ENCODE data around the gene GPATCH2. TPM values are rescaled to one million over a fixed set of nuclear protein-coding genes. Genes with fewer than 3 reads are reported as not detected.

GPATCH2 gene
- polyA plus RNA-seq, result 1 to 10 TPM; 2.3 to 3.0 TPM

- 1% methylated on average over 42 of the region's 42 CpGs for WGBS, 2 donors
These were observed at the start of gene GPATCH2, which contains the start of gene SPATA17 for GRCh38 chr1:217630711-217631591. GPATCH2 (minus strand) TSS chr1:217631090; CDS start chr1:217630971, 119 bp downstream. SPATA17 (plus strand) TSS chr1:217631344; CDS start chr1:217631379, 35 bp downstream.

DNA sequence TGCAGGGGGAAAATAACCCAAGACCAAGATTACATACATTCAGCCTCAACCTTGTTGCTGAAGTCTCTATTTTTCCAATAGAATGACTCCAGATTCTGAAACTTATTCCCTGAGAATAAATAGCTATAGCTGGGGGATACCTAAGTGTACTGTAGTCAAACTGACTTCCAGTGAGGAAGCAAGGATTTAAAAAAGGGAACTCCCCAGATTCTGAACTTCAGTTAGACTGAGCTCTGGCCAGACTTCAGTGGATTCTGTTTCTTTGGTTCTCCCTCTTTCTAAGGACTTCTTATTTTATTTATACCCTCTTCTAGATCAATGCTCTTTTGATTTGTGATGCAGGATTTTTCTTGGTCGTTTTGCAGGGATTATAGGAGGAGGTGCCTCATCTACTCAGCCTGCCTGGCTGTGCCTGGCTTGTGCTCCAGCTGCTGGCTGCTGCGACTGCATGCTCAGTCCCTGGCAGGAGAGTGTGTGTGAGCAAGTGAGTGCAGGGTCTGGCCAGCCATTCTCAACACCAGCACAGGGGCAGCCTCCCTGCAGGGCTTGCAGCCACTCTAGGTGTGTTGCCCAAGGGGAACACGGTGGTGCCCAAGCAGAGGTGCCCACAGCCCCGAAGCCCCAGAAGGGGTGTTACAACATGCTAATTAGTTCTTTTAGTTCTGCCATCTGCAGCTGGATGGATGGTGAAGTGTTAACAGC is 43.3 kb upstream of the GPATCH2 start:
- WGBS, 2 donors, result 71 to 72% methylated on average over 4 of the region's 4 CpGs

More at GRCh38 chr1:217630711-217631591, at the start of gene GPATCH2, which contains the start of gene SPATA17:
- H3K4me1 ChIP-seq (ENCODE audit: control insufficient read depth in 2 of 2, insufficient read depth in 2 of 2, low read length in 1 of 2), result no peaks in the 10 kb centered on the region
- H3K27ac ChIP-seq (ENCODE audit: low read depth in 2 of 2, low read length in 1 of 2), result peak within 1 kb of the TSS; percentile 64 to 91
- no peaks in the 10 kb centered on the region for H3K9me3 ChIP-seq (ENCODE audit: control insufficient read depth in 2 of 2, insufficient read depth in 1 of 2, low read depth in 1 of 2, low read length in 1 of 2)
- H3K4me3 ChIP-seq (ENCODE audit: low read depth in 1 of 2, low read length in 2 of 2), result peak within 1 kb of the TSS; percentile 64 to 98
- no peaks in the 10 kb centered on the region for H3K27me3 ChIP-seq (ENCODE audit: control insufficient read depth in 1 of 2, insufficient read depth in 2 of 2, low read length in 2 of 2)
- no peaks in the 10 kb centered on the region for H3K36me3 ChIP-seq (ENCODE audit: control insufficient read depth in 2 of 2, insufficient read depth in 2 of 2, low read length in 1 of 2)

DNA sequence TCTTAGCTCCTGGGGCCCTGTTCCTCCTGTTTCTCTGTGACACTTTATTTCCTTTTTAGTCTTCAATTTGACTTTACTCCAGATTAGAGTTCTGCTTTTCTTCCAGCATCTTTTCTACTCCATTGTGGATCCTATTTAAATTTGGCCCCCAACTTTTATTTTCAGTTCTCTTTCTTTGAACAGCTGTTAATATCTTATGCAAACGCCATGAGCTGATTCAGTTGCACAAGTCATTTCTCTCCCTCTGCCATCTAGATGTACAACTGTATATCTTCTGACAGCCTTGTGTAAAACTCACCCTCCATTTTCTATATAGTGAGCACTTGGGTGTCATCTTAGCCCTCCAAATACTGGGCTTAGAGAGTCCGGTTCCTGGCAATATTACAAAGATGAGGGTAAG is 42.5 kb upstream of the GPATCH2 start:
- Histone ChIP-seq H3K4me1 (ENCODE audit: control insufficient read depth in 2 of 2, insufficient read depth in 2 of 2, low read length in 1 of 2) (no peaks in the 10 kb centered on the region), H3K4me3 (ENCODE audit: low read depth in 1 of 2, low read length in 2 of 2) (no peak overlapping the region), H3K9me3 (ENCODE audit: control insufficient read depth in 2 of 2, insufficient read depth in 1 of 2, low read depth in 1 of 2, low read length in 1 of 2) (peaks cover 0 to 3% of the 10 kb centered on the region in 2 donors), H3K27me3 (ENCODE audit: control insufficient read depth in 1 of 2, insufficient read depth in 2 of 2, low read length in 2 of 2) (no peaks in the 10 kb centered on the region), H3K36me3 (ENCODE audit: control insufficient read depth in 2 of 2, insufficient read depth in 2 of 2, low read length in 1 of 2) (no peaks in the 10 kb centered on the region), H3K27ac (ENCODE audit: low read depth in 2 of 2, low read length in 1 of 2) (no peak overlapping the region)
- WGBS, 2 donors, result 75 to 80% methylated on average over 2 of the region's 2 CpGs

More for the DNA sequence above, 43.3 kb upstream of the GPATCH2 start:
- Histone ChIP-seq H3K36me3 (ENCODE audit: control insufficient read depth in 2 of 2, insufficient read depth in 2 of 2, low read length in 1 of 2) (no peaks in the 10 kb centered on the region), H3K27ac (ENCODE audit: low read depth in 2 of 2, low read length in 1 of 2) (no peak overlapping the region), H3K4me1 (ENCODE audit: control insufficient read depth in 2 of 2, insufficient read depth in 2 of 2, low read length in 1 of 2) (no peaks in the 10 kb centered on the region), H3K4me3 (ENCODE audit: low read depth in 1 of 2, low read length in 2 of 2) (no peak overlapping the region), H3K27me3 (ENCODE audit: control insufficient read depth in 1 of 2, insufficient read depth in 2 of 2, low read length in 2 of 2) (no peaks in the 10 kb centered on the region), H3K9me3 (ENCODE audit: control insufficient read depth in 2 of 2, insufficient read depth in 1 of 2, low read depth in 1 of 2, low read length in 1 of 2) (peaks cover 0 to 3% of the 10 kb centered on the region in 2 donors)

DNA sequence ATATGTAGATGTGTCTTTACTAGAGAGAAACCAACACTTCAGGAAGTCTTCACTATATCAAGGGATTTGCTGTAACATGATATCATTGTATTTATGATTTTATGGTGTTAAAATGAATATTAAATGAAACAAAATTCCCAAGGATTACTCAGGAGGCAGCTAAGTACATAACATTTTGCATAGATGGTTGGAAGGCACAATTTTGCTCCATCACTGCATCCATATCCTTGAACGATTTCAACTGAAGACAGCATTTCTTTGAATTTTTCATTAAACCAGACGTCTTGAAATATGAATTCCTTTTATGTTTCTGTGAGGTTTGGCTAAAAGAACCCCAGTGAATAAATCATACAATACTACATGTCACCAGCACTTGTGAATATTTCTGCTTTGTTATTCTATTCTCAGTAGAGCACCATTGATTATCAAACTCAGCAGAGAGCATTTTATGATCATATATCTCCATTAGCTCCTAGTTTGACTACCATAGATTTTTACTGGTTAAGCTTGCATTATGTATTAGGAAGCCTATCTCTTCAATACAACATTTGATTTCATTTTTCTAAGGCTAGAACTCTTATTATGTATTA is 37.6 kb upstream of the GPATCH2 start:
- H3K36me3 ChIP-seq (ENCODE audit: control insufficient read depth in 2 of 2, insufficient read depth in 2 of 2, low read length in 1 of 2), result no peaks in the 10 kb centered on the region
- no peak overlapping the region for H3K27ac ChIP-seq (ENCODE audit: low read depth in 2 of 2, low read length in 1 of 2)
- no peak overlapping the region for H3K4me3 ChIP-seq (ENCODE audit: low read depth in 1 of 2, low read length in 2 of 2)
- WGBS, 2 donors, result 63 to 77% methylated on average over 2 of the region's 2 CpGs
- H3K9me3 ChIP-seq (ENCODE audit: control insufficient read depth in 2 of 2, insufficient read depth in 1 of 2, low read depth in 1 of 2, low read length in 1 of 2), result no peaks in the 10 kb centered on the region
- H3K4me1 ChIP-seq (ENCODE audit: control insufficient read depth in 2 of 2, insufficient read depth in 2 of 2, low read length in 1 of 2), result no peaks in the 10 kb centered on the region
- no peaks in the 10 kb centered on the region for H3K27me3 ChIP-seq (ENCODE audit: control insufficient read depth in 1 of 2, insufficient read depth in 2 of 2, low read length in 2 of 2)

DNA sequence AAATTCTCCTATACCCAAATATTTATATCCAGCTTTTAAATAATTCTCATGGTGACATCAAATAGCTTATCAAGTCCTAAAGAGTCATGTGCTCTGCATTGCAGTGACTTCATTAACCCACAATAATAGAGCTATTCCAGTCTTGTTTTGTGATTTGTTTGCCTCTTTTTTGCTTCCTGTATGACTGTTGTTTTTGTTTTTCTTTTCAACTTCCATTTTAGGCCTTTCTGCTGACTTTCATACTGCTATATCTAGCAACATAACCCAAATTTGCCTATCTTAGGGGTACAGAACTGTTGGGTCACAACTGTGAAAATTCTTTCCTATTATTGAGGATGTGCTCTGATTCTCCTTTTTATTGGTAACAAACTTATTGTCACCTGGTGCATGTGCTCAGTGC is 30.5 kb upstream of the GPATCH2 start:
- Histone ChIP-seq H3K27ac (ENCODE audit: low read depth in 2 of 2, low read length in 1 of 2) (no peak overlapping the region), H3K9me3 (ENCODE audit: control insufficient read depth in 2 of 2, insufficient read depth in 1 of 2, low read depth in 1 of 2, low read length in 1 of 2) (no peaks in the 10 kb centered on the region), H3K36me3 (ENCODE audit: control insufficient read depth in 2 of 2, insufficient read depth in 2 of 2, low read length in 1 of 2) (no peaks in the 10 kb centered on the region), H3K4me3 (ENCODE audit: low read depth in 1 of 2, low read length in 2 of 2) (no peak overlapping the region), H3K4me1 (ENCODE audit: control insufficient read depth in 2 of 2, insufficient read depth in 2 of 2, low read length in 1 of 2) (no peaks in the 10 kb centered on the region), H3K27me3 (ENCODE audit: control insufficient read depth in 1 of 2, insufficient read depth in 2 of 2, low read length in 2 of 2) (no peaks in the 10 kb centered on the region)

DNA sequence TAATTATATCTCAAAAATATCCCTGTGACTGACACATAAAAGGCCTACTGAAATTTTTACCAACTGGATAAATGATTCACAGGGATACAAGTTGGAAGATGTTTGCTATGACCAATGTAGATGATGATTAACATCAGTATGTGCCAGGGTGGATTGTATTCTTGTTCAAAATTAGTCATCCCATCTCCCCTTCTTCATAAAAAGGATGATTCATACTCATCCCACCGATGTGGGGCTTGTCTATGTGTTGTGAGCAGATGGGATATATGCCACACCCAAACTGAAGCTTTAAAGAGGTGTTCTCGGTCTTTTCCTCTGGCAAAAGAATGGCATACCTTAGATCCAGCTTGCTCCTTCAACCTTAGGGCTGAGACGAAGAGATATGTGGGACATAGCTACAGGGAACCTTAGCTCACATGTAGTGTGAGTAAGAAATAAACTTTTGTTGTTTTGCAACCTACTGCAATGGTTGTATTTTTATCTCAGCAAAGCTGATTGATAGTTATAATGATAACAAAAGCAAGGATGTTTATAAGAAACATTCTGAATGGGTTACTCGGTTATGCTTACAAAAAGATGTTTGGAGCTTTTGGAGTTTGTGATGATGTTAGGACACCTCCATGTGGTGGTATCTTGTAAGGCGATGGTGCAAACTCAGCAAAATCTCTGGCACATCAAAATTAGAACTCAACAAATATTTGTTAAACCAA is 29.6 kb upstream of the GPATCH2 start:
- H3K36me3 ChIP-seq (ENCODE audit: control insufficient read depth in 2 of 2, insufficient read depth in 2 of 2, low read length in 1 of 2), result no peaks in the 10 kb centered on the region
- no peaks in the 10 kb centered on the region for H3K4me1 ChIP-seq (ENCODE audit: control insufficient read depth in 2 of 2, insufficient read depth in 2 of 2, low read length in 1 of 2)
- no peak overlapping the region for H3K27ac ChIP-seq (ENCODE audit: low read depth in 2 of 2, low read length in 1 of 2)
- H3K27me3 ChIP-seq (ENCODE audit: control insufficient read depth in 1 of 2, insufficient read depth in 2 of 2, low read length in 2 of 2), result no peaks in the 10 kb centered on the region
- H3K4me3 ChIP-seq (ENCODE audit: low read depth in 1 of 2, low read length in 2 of 2), result no peak overlapping the region
- WGBS, 2 donors, result 32 to 41% methylated on average over 5 of the region's 5 CpGs
- no peaks in the 10 kb centered on the region for H3K9me3 ChIP-seq (ENCODE audit: control insufficient read depth in 2 of 2, insufficient read depth in 1 of 2, low read depth in 1 of 2, low read length in 1 of 2)

DNA sequence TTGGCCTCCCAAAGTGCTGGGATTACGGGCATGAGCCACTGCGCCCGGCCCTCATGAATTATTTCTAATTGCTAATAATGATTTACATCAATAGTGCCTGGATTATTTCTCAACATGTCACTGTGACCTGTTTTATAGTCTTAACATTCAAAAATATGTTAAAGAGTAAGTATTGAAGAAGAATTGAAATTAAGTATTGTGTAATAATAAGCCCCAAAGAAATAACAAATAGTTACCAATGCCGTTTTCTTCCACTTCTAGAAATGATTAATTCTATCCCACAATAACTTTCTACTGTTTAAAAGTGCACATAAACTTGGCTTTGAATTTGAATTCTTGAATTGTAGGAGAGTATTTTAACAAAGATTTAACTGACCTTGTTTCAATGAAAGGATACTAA is 19.8 kb upstream of the GPATCH2 start:
- Histone ChIP-seq H3K36me3 (ENCODE audit: control insufficient read depth in 2 of 2, insufficient read depth in 2 of 2, low read length in 1 of 2) (no peaks in the 10 kb centered on the region), H3K4me3 (ENCODE audit: low read depth in 1 of 2, low read length in 2 of 2) (no peak overlapping the region), H3K27ac (ENCODE audit: low read depth in 2 of 2, low read length in 1 of 2) (no peak overlapping the region), H3K9me3 (ENCODE audit: control insufficient read depth in 2 of 2, insufficient read depth in 1 of 2, low read depth in 1 of 2, low read length in 1 of 2) (no peaks in the 10 kb centered on the region), H3K4me1 (ENCODE audit: control insufficient read depth in 2 of 2, insufficient read depth in 2 of 2, low read length in 1 of 2) (no peaks in the 10 kb centered on the region), H3K27me3 (ENCODE audit: control insufficient read depth in 1 of 2, insufficient read depth in 2 of 2, low read length in 2 of 2) (no peaks in the 10 kb centered on the region)
- 93 to 96% methylated on average over 4 of the region's 4 CpGs for WGBS, 2 donors

- H3K27me3 ChIP-seq (ENCODE audit: control insufficient read depth in 1 of 2, insufficient read depth in 2 of 2, low read length in 2 of 2), result no peaks in the 10 kb centered on the region
- no peak overlapping the region for H3K4me3 ChIP-seq (ENCODE audit: low read depth in 1 of 2, low read length in 2 of 2)
- no peaks in the 10 kb centered on the region for H3K9me3 ChIP-seq (ENCODE audit: control insufficient read depth in 2 of 2, insufficient read depth in 1 of 2, low read depth in 1 of 2, low read length in 1 of 2)
- no peaks in the 10 kb centered on the region for H3K4me1 ChIP-seq (ENCODE audit: control insufficient read depth in 2 of 2, insufficient read depth in 2 of 2, low read length in 1 of 2)
- WGBS, 2 donors, result 80 to 87% methylated on average over 13 of the region's 13 CpGs
- H3K36me3 ChIP-seq (ENCODE audit: control insufficient read depth in 2 of 2, insufficient read depth in 2 of 2, low read length in 1 of 2), result no peaks in the 10 kb centered on the region
- no peak overlapping the region for H3K27ac ChIP-seq (ENCODE audit: low read depth in 2 of 2, low read length in 1 of 2)
These were observed 16.9 kb upstream of the GPATCH2 start for GRCh38 chr1:217647791-217648190.

GRCh38 chr1:217642455-217642854 is 11.6 kb upstream of the GPATCH2 start:
- H3K27me3 ChIP-seq (ENCODE audit: control insufficient read depth in 1 of 2, insufficient read depth in 2 of 2, low read length in 2 of 2), result no peaks in the 10 kb centered on the region
- 61 to 66% methylated on average over 6 of the region's 6 CpGs for WGBS, 2 donors
- H3K4me3 ChIP-seq (ENCODE audit: low read depth in 1 of 2, low read length in 2 of 2), result no peak overlapping the region
- H3K27ac ChIP-seq (ENCODE audit: low read depth in 2 of 2, low read length in 1 of 2), result no peak overlapping the region
- no peaks in the 10 kb centered on the region for H3K4me1 ChIP-seq (ENCODE audit: control insufficient read depth in 2 of 2, insufficient read depth in 2 of 2, low read length in 1 of 2)
- no peaks in the 10 kb centered on the region for H3K36me3 ChIP-seq (ENCODE audit: control insufficient read depth in 2 of 2, insufficient read depth in 2 of 2, low read length in 1 of 2)
- no peaks in the 10 kb centered on the region for H3K9me3 ChIP-seq (ENCODE audit: control insufficient read depth in 2 of 2, insufficient read depth in 1 of 2, low read depth in 1 of 2, low read length in 1 of 2)
